Ishikawa (cell line): ENCODE data around the gene TIPARP.

Source experiments
- CEBPB ChIP-seq: IDR thresholded peaks from 2 replicates; pipeline ENCODE4 v1.6.1; 2012
- CREB1 ChIP-seq: IDR thresholded peaks from 2 replicates; pipeline ENCODE4 v1.6.1; 2012; ENCODE audit warnings: low read depth
- EGR1 ChIP-seq: IDR thresholded peaks from 2 replicates; pipeline ENCODE4 v1.6.1; 2012
- EP300 ChIP-seq: IDR thresholded peaks from 2 replicates; pipeline ENCODE4 v1.6.1; 2012; ENCODE audit warnings: borderline replicate concordance
- FOXM1 ChIP-seq: IDR thresholded peaks from 2 replicates; pipeline ENCODE4 v1.6.1; 2012; ENCODE audit warnings: low read depth, borderline replicate concordance
- NFIC ChIP-seq: IDR thresholded peaks from 2 replicates; pipeline ENCODE4 v1.6.1; 2012
- RAD21 ChIP-seq: IDR thresholded peaks from 2 replicates; pipeline ENCODE4 v1.6.1; 2012; ENCODE audit warnings: low read depth
- TCF12 ChIP-seq: IDR thresholded peaks from 2 replicates; pipeline ENCODE4 v1.6.1; 2012; ENCODE audit warnings: low read depth
- TEAD4 ChIP-seq: IDR thresholded peaks from 2 replicates; pipeline ENCODE4 v1.6.1; 2012
- USF1 ChIP-seq: IDR thresholded peaks from 2 replicates; pipeline ENCODE4 v1.6.1; 2012
- ZBTB7A ChIP-seq: IDR thresholded peaks from 2 replicates; pipeline ENCODE4 v1.6.1; 2012; ENCODE audit warnings: low read depth
- TF ChIP-seq, protein P1 (sequence below): IDR thresholded peaks from 2 replicates; pipeline ENCODE4 v1.6.1; 2012; ENCODE audit warnings: low read depth, mild to moderate bottlenecking
- TF ChIP-seq, protein P2 (sequence below): IDR thresholded peaks from 2 replicates; pipeline ENCODE4 v1.6.1; 2012

TIPARP gene

GRCh38 chr3:156682963-156683362 lies 8.6 kb downstream of the TIPARP start:
- no peak for TF ChIP-seq EP300
- TF ChIP-seq TCF12, result no peak
- TF ChIP-seq CREB1, result no peak
- no peak for TF ChIP-seq FOXM1

DNA sequence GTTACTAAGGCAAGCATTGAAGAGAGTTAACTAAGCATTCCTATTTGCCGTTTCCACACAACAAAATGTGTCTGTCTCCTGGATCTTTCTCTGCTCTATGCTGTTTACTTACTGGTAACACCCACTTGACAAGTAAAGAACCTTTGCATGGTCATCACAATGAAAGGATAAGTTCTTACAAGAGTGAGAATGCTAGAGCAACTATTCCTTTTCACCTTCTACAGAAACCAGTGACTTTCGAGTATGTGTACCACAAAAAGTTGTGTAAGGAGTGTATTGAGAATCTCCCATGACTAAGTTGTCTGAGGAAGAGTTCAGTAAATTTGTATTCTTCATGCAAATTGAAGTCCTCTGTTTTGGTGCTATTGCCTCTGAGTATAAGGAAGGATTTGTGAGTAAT lies 10.8 kb downstream of the TIPARP start:
- TF ChIP-seq RAD21 (no peak), CREB1 (no peak)

GRCh38 chr3:156685752-156686151 lies 11.4 kb downstream of the TIPARP start:
- TF ChIP-seq, protein P1, sequence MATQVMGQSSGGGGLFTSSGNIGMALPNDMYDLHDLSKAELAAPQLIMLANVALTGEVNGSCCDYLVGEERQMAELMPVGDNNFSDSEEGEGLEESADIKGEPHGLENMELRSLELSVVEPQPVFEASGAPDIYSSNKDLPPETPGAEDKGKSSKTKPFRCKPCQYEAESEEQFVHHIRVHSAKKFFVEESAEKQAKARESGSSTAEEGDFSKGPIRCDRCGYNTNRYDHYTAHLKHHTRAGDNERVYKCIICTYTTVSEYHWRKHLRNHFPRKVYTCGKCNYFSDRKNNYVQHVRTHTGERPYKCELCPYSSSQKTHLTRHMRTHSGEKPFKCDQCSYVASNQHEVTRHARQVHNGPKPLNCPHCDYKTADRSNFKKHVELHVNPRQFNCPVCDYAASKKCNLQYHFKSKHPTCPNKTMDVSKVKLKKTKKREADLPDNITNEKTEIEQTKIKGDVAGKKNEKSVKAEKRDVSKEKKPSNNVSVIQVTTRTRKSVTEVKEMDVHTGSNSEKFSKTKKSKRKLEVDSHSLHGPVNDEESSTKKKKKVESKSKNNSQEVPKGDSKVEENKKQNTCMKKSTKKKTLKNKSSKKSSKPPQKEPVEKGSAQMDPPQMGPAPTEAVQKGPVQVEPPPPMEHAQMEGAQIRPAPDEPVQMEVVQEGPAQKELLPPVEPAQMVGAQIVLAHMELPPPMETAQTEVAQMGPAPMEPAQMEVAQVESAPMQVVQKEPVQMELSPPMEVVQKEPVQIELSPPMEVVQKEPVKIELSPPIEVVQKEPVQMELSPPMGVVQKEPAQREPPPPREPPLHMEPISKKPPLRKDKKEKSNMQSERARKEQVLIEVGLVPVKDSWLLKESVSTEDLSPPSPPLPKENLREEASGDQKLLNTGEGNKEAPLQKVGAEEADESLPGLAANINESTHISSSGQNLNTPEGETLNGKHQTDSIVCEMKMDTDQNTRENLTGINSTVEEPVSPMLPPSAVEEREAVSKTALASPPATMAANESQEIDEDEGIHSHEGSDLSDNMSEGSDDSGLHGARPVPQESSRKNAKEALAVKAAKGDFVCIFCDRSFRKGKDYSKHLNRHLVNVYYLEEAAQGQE, result no peak
- TF ChIP-seq FOXM1 (no peak), CREB1 (no peak), TCF12 (no peak), EGR1 (no peak), NFIC (no peak), CEBPB (no peak)

DNA sequence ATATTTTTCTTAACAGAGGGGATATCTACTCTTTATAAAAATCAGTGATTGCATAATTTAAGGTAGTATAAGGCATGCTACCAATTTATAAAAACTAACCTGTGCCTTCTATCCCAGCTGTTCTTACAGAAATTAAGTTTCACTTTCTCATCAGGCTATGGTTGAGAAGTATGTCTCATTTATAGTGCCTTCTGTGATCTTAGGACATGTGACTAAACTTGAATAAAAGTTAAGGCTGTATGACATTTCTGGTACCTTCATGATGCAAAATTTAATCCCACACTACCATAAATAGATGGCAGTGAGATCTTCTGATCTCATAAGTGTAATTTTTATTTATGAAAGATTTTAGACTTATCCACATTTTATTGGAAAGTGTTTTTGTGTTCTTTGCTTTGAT lies 12.6 kb downstream of the TIPARP start:
- TF ChIP-seq FOXM1 (no peak), CEBPB (no peak), CREB1 (no peak), TCF12 (no peak), ZBTB7A (no peak)
- TF ChIP-seq, protein P2, sequence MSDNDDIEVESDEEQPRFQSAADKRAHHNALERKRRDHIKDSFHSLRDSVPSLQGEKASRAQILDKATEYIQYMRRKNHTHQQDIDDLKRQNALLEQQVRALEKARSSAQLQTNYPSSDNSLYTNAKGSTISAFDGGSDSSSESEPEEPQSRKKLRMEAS, result no peak
- TF ChIP-seq, protein P1, result no peak

- TF ChIP-seq, protein P2, result no peak
- TF ChIP-seq TEAD4, result no peak
- TF ChIP-seq TCF12, result no peak
- TF ChIP-seq USF1, result no peak
- TF ChIP-seq, protein P1, result no peak
- TF ChIP-seq EGR1, result no peak
Measured at GRCh38 chr3:156688632-156689452, 14.5 kb downstream of the TIPARP start.

DNA sequence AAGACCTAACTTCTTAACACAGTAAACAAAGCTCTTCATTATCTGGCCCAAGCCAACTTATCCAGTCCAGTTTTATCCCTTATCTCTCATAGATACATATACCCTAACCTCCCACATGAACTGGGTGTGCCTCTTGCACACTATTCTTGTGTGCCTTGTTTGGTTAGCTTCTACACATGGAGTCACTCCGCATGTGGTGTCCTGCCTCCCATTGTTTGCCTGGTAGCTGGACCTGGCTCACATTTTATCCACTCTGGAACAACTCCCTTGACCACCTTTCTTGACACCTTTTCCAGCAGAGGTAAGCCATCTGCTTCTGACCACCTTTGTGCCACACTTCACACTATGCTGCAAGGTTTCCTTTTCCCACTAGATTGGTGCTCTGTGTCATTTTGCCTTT lies 15.2 kb downstream of the TIPARP start:
- TF ChIP-seq, protein P2, result peak; percentile 59
- no peak for TF ChIP-seq ZBTB7A
